ENCODE measurements around the gene POU6F2.
"Not testable (repeated sequence)": the region's sequence is repeated elsewhere in the genome, so short reads cannot be mapped to it uniquely, and the experiment has no call there.

The POU6F2 gene

GRCh38 chr7:39360766-39361165 lies 383.1 kb downstream of the POU6F2 start:
- DNase-seq: no peak

- DNase-seq: no peak
Measured at GRCh38 chr7:39365751-39366295, 388.1 kb downstream of the POU6F2 start.

DNA sequence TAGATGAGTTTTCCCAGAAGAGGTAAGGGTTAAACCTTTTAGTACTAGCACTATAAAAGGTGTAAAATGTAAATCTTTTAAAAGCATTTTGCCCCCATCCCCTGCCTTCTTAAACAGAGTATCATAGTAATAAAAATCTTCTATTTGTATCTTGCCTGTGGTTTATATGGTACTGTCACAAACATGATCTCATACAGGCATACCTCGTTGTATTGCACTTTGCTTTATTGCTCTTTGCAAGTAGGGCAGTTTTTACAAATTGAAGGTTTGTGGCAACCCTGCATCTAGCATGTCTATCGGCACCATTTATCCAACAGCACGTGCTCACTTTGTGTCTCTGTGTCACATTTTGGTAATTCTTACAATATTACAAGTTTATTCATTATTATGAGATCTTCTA lies 389.7 kb downstream of the POU6F2 start:
- no peak for DNase-seq

DNA sequence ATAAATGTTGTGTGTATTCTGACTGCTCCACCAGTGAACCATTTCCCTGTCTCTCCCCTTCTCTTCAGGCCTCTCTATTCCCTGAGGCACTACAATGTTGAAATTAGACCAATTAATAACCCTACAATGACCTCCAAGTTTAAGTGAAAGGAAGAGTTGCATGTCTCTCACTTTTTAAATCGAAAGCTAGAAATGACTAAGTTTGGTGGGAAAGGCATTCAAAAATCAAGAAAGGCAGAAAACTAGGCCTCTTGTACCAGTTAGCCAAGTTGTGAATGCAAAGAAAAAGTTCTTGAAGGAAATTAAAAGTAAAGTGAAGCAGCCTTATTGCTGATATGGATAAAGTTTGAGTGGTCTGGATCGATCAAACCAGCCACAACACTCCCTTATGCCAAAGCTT lies 390.2 kb downstream of the POU6F2 start:
- no peak for DNase-seq

DNA sequence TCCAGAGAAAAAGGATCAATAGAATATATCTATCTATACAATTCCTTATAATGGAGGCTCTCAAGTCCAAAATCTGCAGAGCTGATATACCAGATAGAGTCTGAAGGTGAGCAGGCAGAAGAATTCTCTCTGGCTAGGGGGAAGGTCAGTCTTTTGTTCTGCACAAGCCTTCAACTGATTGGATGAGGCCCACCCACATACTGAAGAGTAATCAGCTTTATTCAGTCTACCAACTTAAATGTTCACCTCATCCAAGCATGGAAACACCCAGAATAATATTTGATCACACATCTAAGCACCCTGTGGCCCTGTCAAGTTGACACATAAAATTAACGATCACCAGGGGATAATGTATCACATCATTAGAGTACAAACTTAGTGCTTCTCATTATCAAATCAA lies 394.7 kb downstream of the POU6F2 start:
- DNase-seq: no peak

DNA sequence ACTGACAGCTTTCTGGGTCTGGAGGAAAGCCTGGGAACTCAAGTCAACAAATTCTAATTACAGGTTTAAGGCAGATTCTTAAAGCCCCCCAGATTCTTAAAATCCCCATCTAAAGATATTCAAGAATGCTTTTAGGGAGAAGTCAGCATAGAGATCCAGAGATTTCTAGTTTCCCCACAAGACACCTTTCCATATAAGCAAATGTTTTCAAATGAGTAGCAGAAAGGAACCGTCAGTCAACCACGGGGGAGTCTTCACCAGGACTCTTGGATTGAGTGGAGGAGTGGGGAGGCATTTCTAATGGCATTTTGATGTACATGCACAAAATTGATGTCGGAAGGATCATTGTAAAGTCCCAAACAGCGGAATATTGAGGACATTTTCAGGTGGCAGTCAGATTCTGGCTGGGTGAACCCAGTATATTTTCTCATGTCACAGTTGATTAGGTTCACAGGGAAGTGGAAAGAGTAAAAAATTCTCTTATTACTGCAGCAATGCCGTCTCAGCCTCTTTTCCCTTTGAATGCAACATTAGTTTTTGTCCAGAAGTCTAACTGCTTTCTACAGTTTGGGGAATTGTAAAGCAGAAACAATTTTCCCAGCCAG lies 396.8 kb downstream of the POU6F2 start:
- DNase-seq: no peak

- no peak for DNase-seq
Measured at GRCh38 chr7:39375047-39375873, 397.6 kb downstream of the POU6F2 start.

- no peak for DNase-seq
Measured at GRCh38 chr7:39375874-39376190, 398.1 kb downstream of the POU6F2 start.

DNA sequence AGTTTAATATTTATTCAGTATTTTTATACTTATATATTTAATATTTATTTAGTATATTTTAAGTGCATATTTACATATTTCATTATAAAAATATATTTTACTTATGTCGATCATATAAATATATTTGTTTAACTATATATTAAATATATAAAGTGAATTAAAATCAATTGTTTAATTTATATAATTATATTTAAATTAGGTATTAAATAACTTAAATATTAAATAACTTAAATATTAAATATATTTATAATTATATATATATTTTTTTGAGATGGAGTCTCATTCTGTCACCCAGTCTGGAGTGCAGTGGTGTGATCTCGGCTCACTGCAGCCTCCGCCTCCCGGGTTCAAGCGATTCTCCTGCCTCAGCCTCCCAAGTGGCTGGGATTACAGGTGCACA lies 399.2 kb downstream of the POU6F2 start:
- DNase-seq: not testable (repeated sequence)

DNA sequence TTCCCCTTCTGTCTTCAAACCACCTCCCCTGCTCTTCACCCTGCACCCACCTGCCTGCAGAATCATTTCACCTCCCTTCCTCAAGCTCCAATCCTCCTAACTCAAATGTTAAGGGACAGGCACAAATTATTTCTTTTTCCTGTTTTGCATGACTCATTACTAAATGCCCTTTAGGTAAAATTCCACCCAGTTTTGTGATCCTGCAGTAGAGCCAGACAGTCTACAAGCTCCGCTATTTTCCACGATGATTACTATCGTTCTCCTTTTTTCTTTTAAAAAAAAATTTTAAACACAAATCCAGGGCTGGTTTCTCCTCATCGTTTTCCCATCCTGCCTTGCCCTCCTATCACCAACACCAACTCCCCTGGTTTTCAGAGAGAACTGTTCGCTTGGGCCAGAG lies 401.7 kb downstream of the POU6F2 start:
- no peak for DNase-seq

DNA sequence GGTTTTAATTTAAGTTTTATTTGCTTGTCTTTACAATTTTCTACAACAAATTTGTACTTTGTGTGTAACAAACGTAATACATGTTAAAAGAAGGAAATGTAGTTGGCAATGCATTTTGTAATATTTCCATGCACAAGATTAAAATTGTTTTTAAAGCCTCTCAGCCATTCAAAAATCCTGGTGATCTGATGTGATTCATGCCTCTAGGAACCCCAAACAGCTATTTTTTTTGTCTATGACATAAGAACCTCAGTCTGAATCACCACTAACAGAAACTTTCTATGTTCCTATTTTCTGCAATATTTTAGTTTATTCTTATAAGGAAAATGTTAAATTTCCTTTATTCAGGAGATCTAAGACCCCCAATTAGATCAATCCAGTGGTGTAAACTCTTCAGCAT lies 405.4 kb downstream of the POU6F2 start:
- DNase-seq: no peak

- DNase-seq: no peak
Measured at GRCh38 chr7:39384386-39384785, 406.7 kb downstream of the POU6F2 start.

GRCh38 chr7:39386718-39387117 lies 409.0 kb downstream of the POU6F2 start:
- DNase-seq: no peak

GRCh38 chr7:39392151-39392550 lies 414.4 kb downstream of the POU6F2 start:
- DNase-seq: no peak

- peak; percentile 8 to 35 for DNase-seq
Measured at GRCh38 chr7:39394105-39394680, 416.5 kb downstream of the POU6F2 start.

- DNase-seq: no peak
Measured at GRCh38 chr7:39399458-39399857, 421.7 kb downstream of the POU6F2 start.

DNA sequence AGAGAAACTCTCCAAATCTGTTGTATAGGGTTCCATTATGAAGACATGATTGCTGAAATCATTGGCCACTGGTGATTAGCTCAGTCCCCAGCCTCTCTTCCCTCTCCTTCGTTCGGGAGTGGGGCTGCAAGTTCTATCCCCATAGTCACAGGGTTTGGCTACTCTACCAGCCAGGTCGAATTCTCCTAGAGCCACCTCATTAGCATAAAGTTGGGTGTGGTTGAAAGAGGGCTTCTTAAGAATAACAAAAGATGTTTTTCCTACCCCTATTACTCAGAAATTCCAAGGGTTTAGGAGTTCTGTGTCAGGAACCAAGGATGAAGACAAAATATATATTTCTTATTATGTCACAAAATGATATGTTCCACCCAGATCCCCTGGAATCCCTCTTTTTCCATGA lies 422.3 kb downstream of the POU6F2 start:
- no peak for DNase-seq

GRCh38 chr7:39400836-39401235 lies 423.1 kb downstream of the POU6F2 start:
- no peak for DNase-seq

GRCh38 chr7:39402034-39402433 lies 424.3 kb downstream of the POU6F2 start:
- DNase-seq: no peak

- DNase-seq: no peak
Measured at GRCh38 chr7:39404907-39405306, 427.2 kb downstream of the POU6F2 start.

DNA sequence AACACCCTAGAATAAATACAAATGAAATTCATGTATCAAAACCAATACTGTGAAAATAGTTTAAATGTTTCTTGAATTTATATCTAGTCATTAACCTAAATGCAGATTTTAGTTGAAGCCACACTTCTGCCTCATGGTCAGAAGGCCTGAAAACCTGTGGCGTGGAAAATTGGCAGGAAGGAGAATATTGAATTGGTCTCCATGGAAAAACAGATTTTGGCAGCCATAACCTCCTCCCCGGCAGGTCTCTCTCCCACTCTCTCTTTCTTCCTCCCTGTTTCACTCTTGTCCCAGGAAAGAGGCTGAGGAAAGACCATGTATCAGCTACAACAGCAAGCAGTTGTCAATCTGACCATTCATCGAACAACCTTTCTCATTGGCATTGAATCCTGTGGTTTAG lies 427.9 kb downstream of the POU6F2 start:
- no peak for DNase-seq

DNA sequence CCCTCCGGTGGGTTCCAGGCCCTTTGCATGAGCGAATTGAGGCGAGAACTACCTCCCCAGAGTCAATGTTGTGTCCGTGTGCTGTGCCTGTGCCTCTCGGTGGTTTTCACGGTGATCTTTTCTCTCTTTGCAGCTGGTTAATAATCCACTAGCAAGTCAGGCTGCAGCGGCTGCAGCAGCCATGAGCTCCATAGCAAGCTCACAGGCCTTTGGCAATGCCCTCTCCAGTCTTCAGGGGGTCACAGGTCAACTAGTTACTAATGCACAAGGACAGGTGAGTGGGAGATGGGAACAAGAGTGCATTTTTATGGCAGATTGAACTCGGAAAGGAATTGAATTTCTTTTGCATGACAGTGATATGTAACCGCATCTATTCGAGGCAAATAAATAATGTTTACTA lies 428.8 kb downstream of the POU6F2 start:
- no peak for DNase-seq

DNA sequence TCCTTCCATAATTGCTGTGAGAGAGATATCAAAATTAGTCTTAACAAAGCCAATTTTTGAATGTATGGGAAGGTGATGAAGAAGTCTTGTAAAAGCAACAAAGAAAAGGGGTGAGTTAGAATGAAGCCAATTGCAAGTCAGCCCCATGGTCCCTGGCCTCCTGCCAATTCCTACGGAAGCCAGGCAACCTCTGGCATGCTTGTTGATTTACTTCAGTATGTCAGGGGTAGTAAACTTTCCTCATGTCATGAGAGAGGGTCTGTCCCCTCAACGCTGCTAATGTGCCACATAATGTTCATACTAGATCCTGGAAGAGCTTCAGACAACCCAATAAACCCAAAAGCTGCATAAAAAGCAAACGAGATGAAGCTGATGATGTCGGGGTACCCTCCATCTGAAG lies 429.4 kb downstream of the POU6F2 start:
- DNase-seq: peak in 1 of 2 experiments; percentile 15

- peak in 1 of 2 experiments; percentile 4 for DNase-seq
Measured at GRCh38 chr7:39407723-39408122, 430.0 kb downstream of the POU6F2 start.
